Measurements from ENCODE around the gene NUPR1. TPM values are rescaled to one million over a fixed set of nuclear protein-coding genes. Genes with fewer than 3 reads are reported as not detected.
A peak's percentile ranks its signal among the peaks of the same experiment; 100 is the strongest.

The NUPR1 gene
- total RNA-seq, 1 experiment from 2014 or later, result not detected

GRCh38 chr16:28495795-28496749 lies 42.7 kb downstream of the NUPR1 start:
- Histone ChIP-seq H3K4me2 (ENCODE audit: low read depth, low read length, poor library complexity, severe bottlenecking) (no peak overlapping the region), H3K27ac (ENCODE audit: low read length) (no peak overlapping the region), H3K4me3 (ENCODE audit: low read length) (no peak overlapping the region), H3K9ac (ENCODE audit: low read length) (no peak overlapping the region), H2AFZ (ENCODE audit: low read length) (no peak overlapping the region), H3K9me3 (ENCODE audit: low read length) (no peaks in the 10 kb centered on the region), H3K4me1 (ENCODE audit: low read length) (peaks cover 33% of the 10 kb centered on the region), H3K79me2 (ENCODE audit: low read length) (peaks cover 7% of the 10 kb centered on the region), H4K20me1 (ENCODE audit: insufficient read depth, low read depth, low read length) (no peaks in the 10 kb centered on the region), H3K27me3 (ENCODE audit: low read length) (no peaks in the 10 kb centered on the region), H3K9me2 (replicated peaks; ENCODE audit: insufficient read depth, low read length) (no peaks in the 10 kb centered on the region), H3K36me3 (ENCODE audit: insufficient read depth, low read length) (no peaks in the 10 kb centered on the region)
- no peak for DNase-seq

- Histone ChIP-seq H3K4me2 (ENCODE audit: low read depth, low read length, poor library complexity, severe bottlenecking) (peak overlapping the region; percentile 85), H3K9me2 (replicated peaks; ENCODE audit: insufficient read depth, low read length) (no peaks in the 10 kb centered on the region), H3K36me3 (ENCODE audit: insufficient read depth, low read length) (no peaks in the 10 kb centered on the region), H3K9ac (ENCODE audit: low read length) (peak overlapping the region; percentile 77; the same call in 1 of the 2 replicates), H3K79me2 (ENCODE audit: low read length) (peaks cover 8% of the 10 kb centered on the region), H3K27ac (ENCODE audit: low read length) (peak overlapping the region; percentile 75; the same call in 1 of the 2 replicates), H3K4me1 (ENCODE audit: low read length) (peaks cover 34% of the 10 kb centered on the region), H2AFZ (ENCODE audit: low read length) (0 out of 2 replicates have a peak overlapping the region, but pooled peaks have one; percentile 97), H3K9me3 (ENCODE audit: low read length) (no peaks in the 10 kb centered on the region), H3K27me3 (ENCODE audit: low read length) (no peaks in the 10 kb centered on the region), H4K20me1 (ENCODE audit: insufficient read depth, low read depth, low read length) (no peaks in the 10 kb centered on the region), H3K4me3 (ENCODE audit: low read length) (no peak overlapping the region)
- no peak for DNase-seq
Observed at GRCh38 chr16:28495098-28495793, 43.5 kb downstream of the NUPR1 start.

GRCh38 chr16:28494121-28494851 lies 44.5 kb downstream of the NUPR1 start, which contains the start of gene APOBR:
APOBR (plus strand) TSS chr16:28494643; CDS start chr16:28494682, 39 bp downstream.
- Histone ChIP-seq H3K4me1 (ENCODE audit: low read length) (peaks cover 34% of the 10 kb centered on the region), H4K20me1 (ENCODE audit: insufficient read depth, low read depth, low read length) (no peaks in the 10 kb centered on the region), H3K79me2 (ENCODE audit: low read length) (peaks cover 8% of the 10 kb centered on the region), H3K27me3 (ENCODE audit: low read length) (no peaks in the 10 kb centered on the region), H3K27ac (ENCODE audit: low read length) (peak within 1 kb of the TSS; percentile 75), H3K9ac (ENCODE audit: low read length) (peak within 1 kb of the TSS; percentile 77), H3K4me3 (ENCODE audit: low read length) (peak within 1 kb of the TSS; percentile 65), H3K9me2 (replicated peaks; ENCODE audit: insufficient read depth, low read length) (no peaks in the 10 kb centered on the region), H2AFZ (ENCODE audit: low read length) (peak within 1 kb of the TSS; percentile 97), H3K9me3 (ENCODE audit: low read length) (no peaks in the 10 kb centered on the region), H3K36me3 (ENCODE audit: insufficient read depth, low read length) (no peaks in the 10 kb centered on the region), H3K4me2 (ENCODE audit: low read depth, low read length, poor library complexity, severe bottlenecking) (peak within 1 kb of the TSS; percentile 85)
- peak; percentile 92 for DNase-seq

GRCh38 chr16:28492511-28492910 lies 46.3 kb downstream of the NUPR1 start:
- H4K20me1 ChIP-seq (ENCODE audit: insufficient read depth, low read depth, low read length), result no peaks in the 10 kb centered on the region
- peak overlapping the region; percentile 83 for H3K9ac ChIP-seq (ENCODE audit: low read length)
- peak overlapping the region; percentile 90 for H3K27ac ChIP-seq (ENCODE audit: low read length)
- no peaks in the 10 kb centered on the region for H3K9me3 ChIP-seq (ENCODE audit: low read length)
- H3K4me2 ChIP-seq (ENCODE audit: low read depth, low read length, poor library complexity, severe bottlenecking), result peak overlapping the region; percentile 85
- no peaks in the 10 kb centered on the region for H3K9me2 ChIP-seq (replicated peaks; ENCODE audit: insufficient read depth, low read length)
- no peaks in the 10 kb centered on the region for H3K36me3 ChIP-seq (ENCODE audit: insufficient read depth, low read length)
- H3K4me3 ChIP-seq (ENCODE audit: low read length), result peak overlapping the region; percentile 81
- no peaks in the 10 kb centered on the region for H3K27me3 ChIP-seq (ENCODE audit: low read length)
- peaks cover 8% of the 10 kb centered on the region for H3K79me2 ChIP-seq (ENCODE audit: low read length)
- H3K4me1 ChIP-seq (ENCODE audit: low read length), result peaks cover 34% of the 10 kb centered on the region
- peak overlapping the region; percentile 99; the same call in 1 of the 2 replicates for H2AFZ ChIP-seq (ENCODE audit: low read length)
- DNase-seq, result no peak

GRCh38 chr16:28491970-28492474 lies 46.8 kb downstream of the NUPR1 start, which contains the start of gene CLN3:
CLN3 (minus strand) TSS chr16:28492074; CDS start chr16:28491759, 315 bp downstream.
- no peaks in the 10 kb centered on the region for H3K27me3 ChIP-seq (ENCODE audit: low read length)
- peak; percentile 97 for DNase-seq
- no peaks in the 10 kb centered on the region for H3K9me3 ChIP-seq (ENCODE audit: low read length)
- H3K4me3 ChIP-seq (ENCODE audit: low read length), result peak within 1 kb of the TSS; percentile 81
- no peaks in the 10 kb centered on the region for H3K36me3 ChIP-seq (ENCODE audit: insufficient read depth, low read length)
- H3K27ac ChIP-seq (ENCODE audit: low read length), result peak within 1 kb of the TSS; percentile 90
- peak within 1 kb of the TSS; percentile 83 for H3K9ac ChIP-seq (ENCODE audit: low read length)
- no peaks in the 10 kb centered on the region for H4K20me1 ChIP-seq (ENCODE audit: insufficient read depth, low read depth, low read length)
- H3K4me2 ChIP-seq (ENCODE audit: low read depth, low read length, poor library complexity, severe bottlenecking), result peak within 1 kb of the TSS; percentile 85
- H3K9me2 ChIP-seq (replicated peaks; ENCODE audit: insufficient read depth, low read length), result no peaks in the 10 kb centered on the region
- peaks cover 34% of the 10 kb centered on the region for H3K4me1 ChIP-seq (ENCODE audit: low read length)
- H3K79me2 ChIP-seq (ENCODE audit: low read length), result peaks cover 8% of the 10 kb centered on the region
- H2AFZ ChIP-seq (ENCODE audit: low read length), result peak within 1 kb of the TSS; percentile 99

GRCh38 chr16:28491230-28491969 lies 47.4 kb downstream of the NUPR1 start:
- Histone ChIP-seq H3K36me3 (ENCODE audit: insufficient read depth, low read length) (no peaks in the 10 kb centered on the region), H3K79me2 (ENCODE audit: low read length) (peaks cover 8% of the 10 kb centered on the region), H2AFZ (ENCODE audit: low read length) (peak overlapping the region; percentile 99; the same call in 1 of the 2 replicates), H3K27me3 (ENCODE audit: low read length) (no peaks in the 10 kb centered on the region), H4K20me1 (ENCODE audit: insufficient read depth, low read depth, low read length) (no peaks in the 10 kb centered on the region), H3K4me3 (ENCODE audit: low read length) (peak overlapping the region; percentile 81), H3K27ac (ENCODE audit: low read length) (peak overlapping the region; percentile 20), H3K9ac (ENCODE audit: low read length) (peak overlapping the region; percentile 83), H3K4me2 (ENCODE audit: low read depth, low read length, poor library complexity, severe bottlenecking) (peak overlapping the region; percentile 85), H3K9me2 (replicated peaks; ENCODE audit: insufficient read depth, low read length) (no peaks in the 10 kb centered on the region), H3K9me3 (ENCODE audit: low read length) (no peaks in the 10 kb centered on the region), H3K4me1 (ENCODE audit: low read length) (peaks cover 34% of the 10 kb centered on the region)
- peak; percentile 63 for DNase-seq

- Histone ChIP-seq H3K4me2 (ENCODE audit: low read depth, low read length, poor library complexity, severe bottlenecking) (no peak overlapping the region), H3K9me3 (ENCODE audit: low read length) (no peaks in the 10 kb centered on the region), H4K20me1 (ENCODE audit: insufficient read depth, low read depth, low read length) (no peaks in the 10 kb centered on the region), H3K4me3 (ENCODE audit: low read length) (no peak overlapping the region), H3K27ac (ENCODE audit: low read length) (no peak overlapping the region), H2AFZ (ENCODE audit: low read length) (no peak overlapping the region), H3K36me3 (ENCODE audit: insufficient read depth, low read length) (no peaks in the 10 kb centered on the region), H3K9ac (ENCODE audit: low read length) (no peak overlapping the region), H3K27me3 (ENCODE audit: low read length) (no peaks in the 10 kb centered on the region), H3K9me2 (replicated peaks; ENCODE audit: insufficient read depth, low read length) (no peaks in the 10 kb centered on the region), H3K4me1 (ENCODE audit: low read length) (peaks cover 3% of the 10 kb centered on the region; the same call in 1 of the 2 replicates), H3K79me2 (ENCODE audit: low read length) (peaks cover 3% of the 10 kb centered on the region)
- DNase-seq, result no peak
Observed at GRCh38 chr16:28486266-28486665, 52.5 kb downstream of the NUPR1 start.
